Right lobe of liver (tissue), 6 donors: ENCODE measurements around the gene CLSTN2. TPM values are rescaled to one million over a fixed set of nuclear protein-coding genes. Genes with fewer than 3 reads are reported as not detected.

Experiments
- ATAC-seq, 4 donors: fragments of 200-7000 bp; cut with Tn5 transposase; one replicate each; pipeline ENCODE4 v1.9.1; 2020; ENCODE audit warnings: mild to moderate bottlenecking in 4 of 4, moderate library complexity in 4 of 4
- DNase-seq, 3 donors: peaks; one replicate each; pipeline ENCODE4 v3.0.0-alpha.2; 2020
- H3K27ac ChIP-seq, 3 donors: fragments of 200-600 bp; one replicate each; pipeline ENCODE4 v1.8.0; 2022
- H3K27me3 ChIP-seq, 2 donors: fragments of 200-600 bp; one replicate each; pipeline ENCODE4 v1.8.0; 2022
- H3K36me3 ChIP-seq, 4 donors: fragments of 200-600 bp; sonication (generic) in 1 of 4; one replicate each; pipeline versions ENCODE4 v1.5.1 to v1.8.0; 2017 to 2022; ENCODE audit warnings: control low read depth in 1 of 4
- H3K4me1 ChIP-seq, 4 donors: fragments of 200-600 bp; sonication (generic) in 1 of 4; one replicate each; pipeline versions ENCODE4 v1.5.1 to v1.8.0; 2017 to 2022; ENCODE audit warnings: control low read depth in 1 of 4
- H3K4me3 ChIP-seq, 3 donors: fragments of 200-600 bp; one replicate each; pipeline ENCODE4 v1.8.0; 2022
- H3K9me3 ChIP-seq, 4 donors: fragments of 200-600 bp; sonication (generic) in 1 of 4; one replicate each; pipeline versions ENCODE4 v1.5.1 to v1.8.0; 2017 to 2022; ENCODE audit warnings: control low read depth in 1 of 4
- POLR2A ChIP-seq: fragments of 450-650 bp; IDR thresholded peaks from one replicate; pipeline ENCODE4 v1.6.1; 2017; ENCODE audit warnings: antibody characterized with exemption, mild to moderate bottlenecking
- WGBS: methylation state at CpG from one replicate; pipeline ENCODE4 v1.1.6; 2018; ENCODE audit warnings: low coverage, low lambda C conversion rate; ENCODE audit not compliant: insufficient coverage; ENCODE audit errors: missing lambda C conversion rate; 5-methylcytosine and 5-hydroxymethylcytosine counted together
- intact Hi-C, 2 donors: fragments of 100-400 bp; cut with DNase I; formaldehyde crosslinking; loops; one replicate each; pipeline versions ENCODE4 v1.11.2 to v1.14.1; 2022
- total RNA-seq, 6 experiments: library from RNA; depleted of rRNA in 2 of 6; stranded (reverse); fragments of >200 nt in 2 of 6; fragmentation: NEBNext Ultra II Directional in 3 of 6; extraction: Animal tissue kit (Norgen Biotek cat#: 25700) in 3 of 6; gene quantifications; one replicate each; pipeline versions ENCODE4 v1.1.0 to v1.2.4, GENCODE V29; 2016 to 2023
- TF ChIP-seq, protein P1 (sequence below), 4 donors: fragments of 200-600 bp in 3 of 4; fragments of 450-650 bp in 1 of 4; IDR thresholded peaks; one replicate each; pipeline versions ENCODE4 v1.5.1 to v1.8.0; 2016 to 2022; ENCODE audit warnings: antibody characterized with exemption in 4 of 4, mild to moderate bottlenecking in 2 of 4
- donor health status: DM: no; HTN: yes; CAD: no.
- donor health status: DM: no; HTN: no; CAD: no.
- donor health status: DM: no; HTN: no; CAD: no.
- donor health status: DM: no; HTN: yes; CAD: no.
- donor health status: DM: no; HTN: yes; CAD: no.

The CLSTN2 gene
- total RNA-seq, 6 experiments from 2014 or later = 1.0 to 3.3 (median 2.0) TPM

DNA sequence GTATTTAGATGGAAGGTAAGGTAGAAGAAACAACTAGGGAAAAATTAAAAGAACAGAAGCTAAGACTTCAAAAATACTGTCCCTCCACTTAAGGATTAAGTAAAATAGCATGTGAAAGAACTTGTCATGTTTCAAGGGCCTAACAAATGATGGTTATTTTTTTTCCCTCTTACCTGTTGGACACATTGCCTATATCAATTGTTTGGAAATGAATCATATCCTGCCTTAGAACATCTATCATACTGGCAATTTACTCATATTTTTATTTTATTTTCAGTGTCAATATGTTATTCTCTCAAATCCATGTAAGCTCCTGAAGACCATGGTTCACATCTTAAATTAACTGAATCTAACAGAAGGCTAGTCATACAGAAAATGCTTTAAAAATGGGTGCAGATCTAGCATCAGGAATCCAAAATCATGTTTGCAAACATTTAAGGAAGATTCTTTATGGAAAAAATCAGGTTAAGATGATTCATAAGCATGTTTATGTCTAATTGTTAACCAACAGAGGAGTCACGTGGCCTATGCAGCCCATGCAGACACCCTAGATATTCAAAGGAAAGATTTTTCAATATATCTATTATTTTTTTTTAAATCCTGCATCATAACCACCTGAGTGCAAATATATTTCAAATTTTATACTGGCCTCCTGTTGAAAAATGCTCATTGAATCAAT lies 607.1 kb downstream of the CLSTN2 start:
- Histone ChIP-seq H3K4me1 (no peaks in the 10 kb centered on the region), H3K9me3 (no peaks in the 10 kb centered on the region), H3K36me3 (no peaks in the 10 kb centered on the region), H3K27me3 (no peaks in the 10 kb centered on the region), H3K27ac (no peak overlapping the region), H3K4me3 (no peak overlapping the region)
- TF ChIP-seq POLR2A = no peak
- TF ChIP-seq, protein P1, sequence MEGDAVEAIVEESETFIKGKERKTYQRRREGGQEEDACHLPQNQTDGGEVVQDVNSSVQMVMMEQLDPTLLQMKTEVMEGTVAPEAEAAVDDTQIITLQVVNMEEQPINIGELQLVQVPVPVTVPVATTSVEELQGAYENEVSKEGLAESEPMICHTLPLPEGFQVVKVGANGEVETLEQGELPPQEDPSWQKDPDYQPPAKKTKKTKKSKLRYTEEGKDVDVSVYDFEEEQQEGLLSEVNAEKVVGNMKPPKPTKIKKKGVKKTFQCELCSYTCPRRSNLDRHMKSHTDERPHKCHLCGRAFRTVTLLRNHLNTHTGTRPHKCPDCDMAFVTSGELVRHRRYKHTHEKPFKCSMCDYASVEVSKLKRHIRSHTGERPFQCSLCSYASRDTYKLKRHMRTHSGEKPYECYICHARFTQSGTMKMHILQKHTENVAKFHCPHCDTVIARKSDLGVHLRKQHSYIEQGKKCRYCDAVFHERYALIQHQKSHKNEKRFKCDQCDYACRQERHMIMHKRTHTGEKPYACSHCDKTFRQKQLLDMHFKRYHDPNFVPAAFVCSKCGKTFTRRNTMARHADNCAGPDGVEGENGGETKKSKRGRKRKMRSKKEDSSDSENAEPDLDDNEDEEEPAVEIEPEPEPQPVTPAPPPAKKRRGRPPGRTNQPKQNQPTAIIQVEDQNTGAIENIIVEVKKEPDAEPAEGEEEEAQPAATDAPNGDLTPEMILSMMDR (IDR thresholded peaks at IDR 0.05) = no peak
- intact Hi-C loops = no loop called here
- ATAC-seq (no peak), DNase-seq (no peak)
- WGBS = 58% methylated on average over 1 of the region's 1 CpG

DNA sequence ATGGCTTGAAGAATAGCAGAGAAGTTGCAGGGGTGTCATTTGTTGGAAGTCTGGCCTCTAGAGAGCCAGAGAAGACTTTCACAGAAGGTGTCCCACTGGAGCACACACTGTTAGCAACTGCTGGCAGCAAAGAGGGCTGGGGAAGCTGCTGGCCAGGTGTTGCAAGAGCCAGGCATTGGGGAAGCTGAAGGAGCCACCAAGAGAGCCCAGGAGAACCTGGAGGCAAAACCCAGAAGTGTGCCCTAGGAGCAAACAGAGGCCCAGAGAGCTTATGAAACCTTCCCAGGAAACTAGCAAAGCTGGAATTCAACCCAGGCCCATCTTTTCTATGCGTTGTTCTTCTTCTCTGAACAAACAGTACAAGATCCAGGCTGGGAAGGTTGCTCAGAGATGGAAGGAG lies 610.2 kb downstream of the CLSTN2 start:
- WGBS = 63% methylated on average over 1 of the region's 1 CpG
- TF ChIP-seq, protein P1 (IDR thresholded peaks at IDR 0.05) = no peak
- TF ChIP-seq POLR2A = no peak

GRCh38 chr3:140545756-140546155 lies 610.8 kb downstream of the CLSTN2 start:
- intact Hi-C loops = no loop called here
- ATAC-seq = no peak
- WGBS = 42% methylated on average over 2 of the region's 2 CpGs
- Histone ChIP-seq H3K36me3 (no peaks in the 10 kb centered on the region), H3K27me3 (no peaks in the 10 kb centered on the region), H3K27ac (no peak overlapping the region), H3K9me3 (no peaks in the 10 kb centered on the region), H3K4me1 (no peaks in the 10 kb centered on the region), H3K4me3 (no peak overlapping the region)
- TF ChIP-seq POLR2A = no peak
- TF ChIP-seq, protein P1 (IDR thresholded peaks at IDR 0.05) = no peak
- DNase-seq = no peak

More for the DNA sequence above, 610.2 kb downstream of the CLSTN2 start:
- no peaks in the 10 kb centered on the region for H3K36me3 ChIP-seq
- no peak overlapping the region for H3K27ac ChIP-seq
- no peaks in the 10 kb centered on the region for H3K4me1 ChIP-seq
- ATAC-seq (no peak), DNase-seq (no peak)
- intact Hi-C loops = no loop called here
- H3K27me3 ChIP-seq = no peaks in the 10 kb centered on the region
- no peaks in the 10 kb centered on the region for H3K9me3 ChIP-seq
- H3K4me3 ChIP-seq = no peak overlapping the region

- WGBS = 55% methylated on average over 3 of the region's 6 CpGs
- no peaks in the 10 kb centered on the region for H3K9me3 ChIP-seq
- H3K36me3 ChIP-seq = no peaks in the 10 kb centered on the region
- H3K27me3 ChIP-seq = no peaks in the 10 kb centered on the region
- H3K4me3 ChIP-seq = no peak overlapping the region
- no peaks in the 10 kb centered on the region for H3K4me1 ChIP-seq
- no peak overlapping the region for H3K27ac ChIP-seq
- DNase-seq = no peak
- intact Hi-C loops = no loop called here
- TF ChIP-seq POLR2A = no peak
- TF ChIP-seq, protein P1 (IDR thresholded peaks at IDR 0.05) = no peak
- no peak for ATAC-seq
Measured at GRCh38 chr3:140546649-140547048, 611.7 kb downstream of the CLSTN2 start.
